Measurements from ENCODE around the gene DHRS13. TPM values are rescaled to one million over a fixed set of nuclear protein-coding genes. Genes with fewer than 3 reads are reported as not detected.

Gene DHRS13
- total RNA-seq, 4 donors from 2014 or later, result 0.26 to 17.4 (median 13.6) TPM

DNA sequence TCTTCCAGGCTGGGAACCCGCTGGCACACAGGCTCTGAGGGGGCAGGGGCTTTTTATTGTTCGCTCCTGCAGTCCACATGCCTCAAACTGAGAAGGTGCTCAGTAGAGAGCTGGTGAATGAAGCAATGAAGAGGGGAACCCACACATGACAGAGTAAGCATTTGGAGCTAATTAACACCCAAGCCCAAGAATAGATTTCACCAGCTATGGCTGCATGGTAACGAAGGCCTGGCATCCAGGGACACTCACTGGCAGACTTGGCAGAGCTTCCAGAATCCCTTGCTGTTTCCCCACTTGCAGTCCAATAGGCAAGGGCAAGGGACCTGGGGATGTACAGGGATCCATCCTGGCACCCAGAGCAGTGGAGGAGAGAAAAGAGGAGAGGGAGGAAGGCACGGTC lies 17.5 kb downstream of the DHRS13 start:
- no peak overlapping the region for H3K27ac ChIP-seq
- TF ChIP-seq, protein P1, sequence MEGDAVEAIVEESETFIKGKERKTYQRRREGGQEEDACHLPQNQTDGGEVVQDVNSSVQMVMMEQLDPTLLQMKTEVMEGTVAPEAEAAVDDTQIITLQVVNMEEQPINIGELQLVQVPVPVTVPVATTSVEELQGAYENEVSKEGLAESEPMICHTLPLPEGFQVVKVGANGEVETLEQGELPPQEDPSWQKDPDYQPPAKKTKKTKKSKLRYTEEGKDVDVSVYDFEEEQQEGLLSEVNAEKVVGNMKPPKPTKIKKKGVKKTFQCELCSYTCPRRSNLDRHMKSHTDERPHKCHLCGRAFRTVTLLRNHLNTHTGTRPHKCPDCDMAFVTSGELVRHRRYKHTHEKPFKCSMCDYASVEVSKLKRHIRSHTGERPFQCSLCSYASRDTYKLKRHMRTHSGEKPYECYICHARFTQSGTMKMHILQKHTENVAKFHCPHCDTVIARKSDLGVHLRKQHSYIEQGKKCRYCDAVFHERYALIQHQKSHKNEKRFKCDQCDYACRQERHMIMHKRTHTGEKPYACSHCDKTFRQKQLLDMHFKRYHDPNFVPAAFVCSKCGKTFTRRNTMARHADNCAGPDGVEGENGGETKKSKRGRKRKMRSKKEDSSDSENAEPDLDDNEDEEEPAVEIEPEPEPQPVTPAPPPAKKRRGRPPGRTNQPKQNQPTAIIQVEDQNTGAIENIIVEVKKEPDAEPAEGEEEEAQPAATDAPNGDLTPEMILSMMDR (IDR thresholded peaks at IDR 0.05), result no peak
- no peak for DNase-seq
- H3K27me3 ChIP-seq, result no peaks in the 10 kb centered on the region
- no peaks in the 10 kb centered on the region for H3K36me3 ChIP-seq
- H3K4me1 ChIP-seq, result no peaks in the 10 kb centered on the region
- H3K9me3 ChIP-seq, result no peaks in the 10 kb centered on the region
- no peak overlapping the region for H3K4me3 ChIP-seq
- intact Hi-C loops (cut with DNase I; ENCODE audit: low total_unique reads), result no loop called here

DNA sequence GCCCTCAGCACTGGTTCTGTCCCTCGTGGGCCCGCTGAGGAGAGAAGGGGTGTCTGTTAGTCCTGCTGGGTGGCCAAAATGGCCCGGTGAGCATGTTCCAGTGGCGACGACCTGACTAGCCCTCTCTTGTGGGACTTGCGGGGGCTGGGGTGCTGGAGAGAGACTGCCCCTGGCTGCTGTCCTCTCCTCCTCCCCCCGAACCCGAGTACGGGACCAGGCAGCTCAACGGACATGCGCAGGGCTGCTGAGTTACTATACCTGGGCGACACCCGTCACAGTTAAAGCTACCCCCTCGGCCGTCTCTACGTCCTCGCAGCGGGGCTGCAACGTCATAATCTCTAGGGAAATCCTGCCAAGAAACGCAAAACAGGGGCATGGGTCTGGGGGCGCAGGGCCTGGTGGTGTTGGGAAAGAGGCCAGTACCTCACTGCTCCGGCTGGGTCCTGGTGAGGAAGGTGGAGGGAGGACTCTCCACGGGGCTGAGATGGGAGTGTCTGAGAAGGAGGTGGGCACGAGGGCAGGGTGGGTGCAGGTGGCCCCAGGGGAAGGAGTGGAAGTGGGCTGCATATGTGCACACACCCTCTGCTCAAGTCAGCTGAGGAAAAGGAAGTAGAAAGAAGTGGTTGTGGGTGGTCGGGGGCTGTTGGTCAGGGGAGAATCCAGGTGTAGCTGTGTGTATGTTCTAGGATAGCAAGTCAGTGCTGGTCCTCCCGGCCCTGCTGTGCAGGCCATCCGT lies 18.7 kb downstream of the DHRS13 start:
- TF ChIP-seq, protein P1 (IDR thresholded peaks at IDR 0.05), result no peak
- TF ChIP-seq POLR2A (IDR thresholded peaks at IDR 0.05), result no peak
- Histone ChIP-seq H3K36me3 (no peaks in the 10 kb centered on the region), H3K9me3 (no peaks in the 10 kb centered on the region), H3K27ac (no peak overlapping the region), H3K4me1 (no peaks in the 10 kb centered on the region), H3K27me3 (no peaks in the 10 kb centered on the region), H3K4me3 (no peak overlapping the region)
- no peak for DNase-seq
- intact Hi-C loops (cut with DNase I; ENCODE audit: low total_unique reads), result no loop called here

DNA sequence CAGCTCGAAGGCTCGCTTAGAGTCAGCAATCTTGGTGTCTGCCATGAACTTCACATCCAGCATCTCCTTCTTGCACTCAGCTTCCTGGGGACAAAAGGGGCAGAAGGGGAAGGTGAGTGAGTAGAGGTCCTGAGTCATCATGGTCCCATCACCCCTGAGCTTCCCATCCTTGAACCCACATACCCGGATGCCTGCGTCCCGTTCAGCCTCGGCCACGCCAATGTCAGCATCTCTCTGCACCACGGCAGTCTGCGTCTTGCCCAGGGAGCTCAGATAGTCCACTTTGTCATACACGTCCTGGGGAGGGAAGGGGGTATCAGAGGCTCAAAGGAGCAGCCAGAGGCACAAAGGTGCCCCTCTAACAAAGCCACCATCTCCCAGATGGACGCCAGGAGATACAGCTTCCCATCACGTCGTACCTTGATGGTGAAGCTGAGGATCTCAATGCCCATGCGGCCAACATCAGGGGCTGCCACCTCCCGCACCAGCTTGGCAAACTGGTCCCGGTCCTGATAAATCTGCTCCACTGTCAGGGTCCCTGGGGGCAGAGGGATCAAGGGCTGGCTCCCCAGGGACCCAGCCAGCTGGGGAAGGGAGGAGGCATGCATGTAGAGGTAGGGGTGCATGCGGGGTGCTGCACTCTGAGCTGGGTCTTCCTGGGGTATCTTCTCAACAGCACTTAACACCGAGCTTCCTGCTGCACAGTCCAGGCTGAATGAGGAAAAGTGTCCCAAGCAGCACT lies 20.6 kb downstream of the DHRS13 start:
- TF ChIP-seq, protein P1 (IDR thresholded peaks at IDR 0.05), result no peak
- no peak for TF ChIP-seq POLR2A (IDR thresholded peaks at IDR 0.05)

DNA sequence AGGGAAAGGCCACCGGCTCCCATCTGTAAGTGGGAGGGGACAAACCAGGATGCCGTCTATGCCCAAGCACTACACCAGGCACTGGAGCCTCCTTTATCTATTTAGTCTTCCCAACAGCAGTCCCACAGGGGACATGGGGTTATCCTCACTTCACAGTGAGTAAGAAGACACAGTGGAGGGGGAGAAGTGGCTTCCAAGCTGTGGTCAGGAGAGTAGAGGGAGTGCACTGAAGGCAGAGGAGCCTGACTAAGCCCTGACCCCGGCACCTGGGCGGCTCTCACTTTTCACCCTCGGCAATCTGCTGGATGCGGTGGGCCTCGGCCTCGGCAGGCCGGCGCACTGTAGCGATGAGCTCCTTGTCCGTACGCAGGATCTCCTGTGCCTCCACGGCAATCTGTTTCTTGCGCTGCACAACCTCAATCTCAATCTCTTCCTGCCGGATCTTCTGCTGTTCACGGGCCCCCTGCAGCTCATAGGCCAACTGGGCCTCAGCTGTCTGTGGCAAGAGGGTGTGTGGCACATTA lies 21.3 kb downstream of the DHRS13 start:
- no peak for DNase-seq
- Histone ChIP-seq H3K9me3 (no peaks in the 10 kb centered on the region), H3K27me3 (no peaks in the 10 kb centered on the region), H3K4me1 (no peaks in the 10 kb centered on the region), H3K36me3 (no peaks in the 10 kb centered on the region), H3K4me3 (no peak overlapping the region), H3K27ac (no peak overlapping the region)
- intact Hi-C loops (cut with DNase I; ENCODE audit: low total_unique reads), result no loop called here
- TF ChIP-seq, protein P1 (IDR thresholded peaks at IDR 0.05), result no peak
- TF ChIP-seq POLR2A (IDR thresholded peaks at IDR 0.05), result no peak

More for the DNA sequence above, 20.6 kb downstream of the DHRS13 start:
- no peak for DNase-seq
- H3K4me1 ChIP-seq, result no peaks in the 10 kb centered on the region
- intact Hi-C loops (cut with DNase I; ENCODE audit: low total_unique reads), result no loop called here
- no peaks in the 10 kb centered on the region for H3K9me3 ChIP-seq
- H3K36me3 ChIP-seq, result no peaks in the 10 kb centered on the region
- H3K27me3 ChIP-seq, result no peaks in the 10 kb centered on the region
- H3K4me3 ChIP-seq, result no peak overlapping the region
- H3K27ac ChIP-seq, result no peak overlapping the region

DNA sequence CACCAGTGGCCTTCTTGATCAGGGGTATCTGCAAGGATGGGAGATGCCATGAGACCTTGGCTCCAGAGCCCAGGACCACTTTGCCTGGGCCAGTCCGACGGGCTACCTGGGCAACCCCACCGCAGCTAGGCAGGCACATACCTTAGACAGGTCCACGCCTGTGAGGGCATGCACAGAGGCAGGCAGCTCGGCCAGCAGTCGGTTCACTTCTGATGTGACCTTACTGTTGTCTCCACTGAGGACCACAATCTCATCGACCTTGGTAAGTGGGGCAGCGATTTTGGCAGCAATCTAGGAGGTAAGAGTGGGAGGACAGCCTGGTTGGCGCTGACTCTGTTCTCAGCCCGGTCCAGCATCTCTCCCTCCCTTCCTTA lies 22.3 kb downstream of the DHRS13 start:
- H3K4me3 ChIP-seq, result no peak overlapping the region
- no peaks in the 10 kb centered on the region for H3K9me3 ChIP-seq
- H3K27me3 ChIP-seq, result no peaks in the 10 kb centered on the region
- intact Hi-C loops (cut with DNase I; ENCODE audit: low total_unique reads), result no loop called here
- H3K36me3 ChIP-seq, result no peaks in the 10 kb centered on the region
- H3K4me1 ChIP-seq, result no peaks in the 10 kb centered on the region
- TF ChIP-seq POLR2A (IDR thresholded peaks at IDR 0.05), result no peak
- TF ChIP-seq, protein P1 (IDR thresholded peaks at IDR 0.05), result no peak
- H3K27ac ChIP-seq, result no peak overlapping the region
- no peak for DNase-seq
